Mesothelial cell of epicardium (in vitro differentiated cells): Measurements from ENCODE around the gene KLRG1. TPM values are rescaled to one million over a fixed set of nuclear protein-coding genes. Genes with fewer than 3 reads are reported as not detected.

ENCODE experiments used
- DNase-seq, 2 experiments: peaks; one replicate each; pipeline ENCODE4 v3.0.0; 2021; ENCODE audit warnings: low spot score in 2 of 2; ENCODE audit not compliant: unreplicated experiment in 2 of 2
- H3K27ac Mint-ChIP-seq: 2 replicates; pipeline ENCODE4 v1.8.0; 2021; ENCODE audit warnings: mixed read lengths
- H3K27me3 Mint-ChIP-seq: 2 replicates; pipeline ENCODE4 v1.8.0; 2021; ENCODE audit warnings: low read depth, mixed read lengths
- H3K36me3 Mint-ChIP-seq: 2 replicates; pipeline ENCODE4 v1.8.0; 2021; ENCODE audit warnings: mixed read lengths
- H3K4me1 Mint-ChIP-seq: 2 replicates; pipeline ENCODE4 v1.8.0; 2021; ENCODE audit warnings: mixed read lengths
- H3K4me3 Mint-ChIP-seq: 2 replicates; pipeline ENCODE4 v1.8.0; 2021; ENCODE audit warnings: mild to moderate bottlenecking, moderate library complexity, mixed read lengths
- H3K9me3 Mint-ChIP-seq: 2 replicates; pipeline ENCODE4 v1.8.0; 2021; ENCODE audit warnings: mixed read lengths
- total RNA-seq: library from RNA; stranded (reverse); gene quantifications from 3 replicates; pipeline ENCODE4 v1.2.1, GENCODE V29; 2021
- TF ChIP-seq, protein P1 (sequence below): fragments of 200-600 bp; sonication (generic); IDR thresholded peaks from one replicate; pipeline ENCODE4 v1.5.0; 2021; ENCODE audit warnings: antibody characterized with exemption; ENCODE audit not compliant: unreplicated experiment

KLRG1 gene
- total RNA-seq, 1 donor from 2014 or later: 2.0 TPM

DNA sequence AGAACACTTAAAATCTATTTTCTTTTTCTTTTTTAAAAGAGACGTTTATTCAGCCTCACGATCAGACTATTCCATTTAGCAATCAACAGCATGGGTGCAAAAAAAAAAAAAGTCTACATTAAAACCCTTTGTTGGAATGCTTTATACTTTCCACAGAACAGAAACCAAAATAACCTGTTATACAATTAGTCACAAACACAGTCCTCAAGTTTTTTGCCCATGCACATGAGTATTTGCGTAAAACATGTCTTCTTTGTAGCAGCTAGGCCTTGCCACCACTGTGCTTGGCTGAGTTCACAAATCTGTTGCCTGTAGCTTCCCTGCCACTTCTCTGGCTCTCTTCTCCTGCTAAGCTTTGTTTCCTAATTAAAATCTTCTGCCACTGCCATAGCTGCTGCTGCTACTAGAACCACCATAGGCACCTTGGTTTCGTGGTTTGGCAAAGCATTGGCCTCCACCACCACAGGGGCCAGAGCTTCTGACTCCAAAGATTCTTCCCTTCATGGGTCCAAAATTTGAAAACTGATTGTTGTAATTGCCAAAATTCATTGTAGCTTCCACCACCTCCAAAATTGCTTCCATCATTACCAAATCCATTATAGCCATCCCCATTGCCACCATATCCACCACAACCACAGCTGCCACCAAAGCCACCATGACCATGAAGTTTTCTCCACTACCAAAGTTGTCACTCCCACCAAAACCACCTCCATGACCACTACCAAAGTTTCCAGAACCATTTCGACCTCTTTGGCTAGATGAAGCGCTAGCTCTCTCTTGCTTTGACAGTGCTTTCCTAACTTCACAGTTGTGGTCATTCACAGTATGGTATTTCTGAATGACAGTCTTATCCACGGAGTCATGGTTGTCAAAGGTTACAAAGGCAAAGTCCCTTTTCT is 38.1 kb downstream of the KLRG1 start:
- H3K36me3 Mint-ChIP-seq: no peaks in the 10 kb centered on the region
- TF ChIP-seq, protein P1, sequence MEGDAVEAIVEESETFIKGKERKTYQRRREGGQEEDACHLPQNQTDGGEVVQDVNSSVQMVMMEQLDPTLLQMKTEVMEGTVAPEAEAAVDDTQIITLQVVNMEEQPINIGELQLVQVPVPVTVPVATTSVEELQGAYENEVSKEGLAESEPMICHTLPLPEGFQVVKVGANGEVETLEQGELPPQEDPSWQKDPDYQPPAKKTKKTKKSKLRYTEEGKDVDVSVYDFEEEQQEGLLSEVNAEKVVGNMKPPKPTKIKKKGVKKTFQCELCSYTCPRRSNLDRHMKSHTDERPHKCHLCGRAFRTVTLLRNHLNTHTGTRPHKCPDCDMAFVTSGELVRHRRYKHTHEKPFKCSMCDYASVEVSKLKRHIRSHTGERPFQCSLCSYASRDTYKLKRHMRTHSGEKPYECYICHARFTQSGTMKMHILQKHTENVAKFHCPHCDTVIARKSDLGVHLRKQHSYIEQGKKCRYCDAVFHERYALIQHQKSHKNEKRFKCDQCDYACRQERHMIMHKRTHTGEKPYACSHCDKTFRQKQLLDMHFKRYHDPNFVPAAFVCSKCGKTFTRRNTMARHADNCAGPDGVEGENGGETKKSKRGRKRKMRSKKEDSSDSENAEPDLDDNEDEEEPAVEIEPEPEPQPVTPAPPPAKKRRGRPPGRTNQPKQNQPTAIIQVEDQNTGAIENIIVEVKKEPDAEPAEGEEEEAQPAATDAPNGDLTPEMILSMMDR: no peak
- H3K27ac Mint-ChIP-seq: no peak overlapping the region
- H3K9me3 Mint-ChIP-seq: peaks cover 3% of the 10 kb centered on the region
- H3K4me3 Mint-ChIP-seq: no peak overlapping the region
- H3K4me1 Mint-ChIP-seq: no peaks in the 10 kb centered on the region
- no peaks in the 10 kb centered on the region for H3K27me3 Mint-ChIP-seq
- no peak for DNase-seq

DNA sequence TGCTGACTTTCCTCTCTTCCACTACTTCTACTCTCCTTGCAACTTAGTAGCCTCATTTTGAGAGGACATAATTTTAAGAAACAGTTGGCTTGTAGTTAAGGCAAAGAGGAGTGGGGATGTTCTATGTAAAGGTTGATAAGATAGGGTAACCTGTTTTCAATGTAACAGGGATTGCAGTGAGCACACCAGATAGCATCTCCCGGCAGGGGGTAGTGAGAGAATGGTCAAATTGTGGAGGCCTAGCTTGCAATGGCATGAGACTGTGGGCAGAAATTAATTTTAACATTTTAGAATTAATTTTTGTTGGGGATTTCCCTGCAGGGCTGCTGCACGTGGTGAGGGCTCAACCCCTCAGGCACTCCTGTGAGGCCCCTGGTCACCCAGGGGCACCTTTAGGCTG is 41.4 kb downstream of the KLRG1 start:
- no peaks in the 10 kb centered on the region for H3K36me3 Mint-ChIP-seq
- H3K4me3 Mint-ChIP-seq: no peak overlapping the region
- no peaks in the 10 kb centered on the region for H3K27me3 Mint-ChIP-seq
- H3K9me3 Mint-ChIP-seq: peaks cover 9% of the 10 kb centered on the region
- TF ChIP-seq, protein P1: no peak
- H3K4me1 Mint-ChIP-seq: no peaks in the 10 kb centered on the region
- no peak overlapping the region for H3K27ac Mint-ChIP-seq
- DNase-seq: no peak

DNA sequence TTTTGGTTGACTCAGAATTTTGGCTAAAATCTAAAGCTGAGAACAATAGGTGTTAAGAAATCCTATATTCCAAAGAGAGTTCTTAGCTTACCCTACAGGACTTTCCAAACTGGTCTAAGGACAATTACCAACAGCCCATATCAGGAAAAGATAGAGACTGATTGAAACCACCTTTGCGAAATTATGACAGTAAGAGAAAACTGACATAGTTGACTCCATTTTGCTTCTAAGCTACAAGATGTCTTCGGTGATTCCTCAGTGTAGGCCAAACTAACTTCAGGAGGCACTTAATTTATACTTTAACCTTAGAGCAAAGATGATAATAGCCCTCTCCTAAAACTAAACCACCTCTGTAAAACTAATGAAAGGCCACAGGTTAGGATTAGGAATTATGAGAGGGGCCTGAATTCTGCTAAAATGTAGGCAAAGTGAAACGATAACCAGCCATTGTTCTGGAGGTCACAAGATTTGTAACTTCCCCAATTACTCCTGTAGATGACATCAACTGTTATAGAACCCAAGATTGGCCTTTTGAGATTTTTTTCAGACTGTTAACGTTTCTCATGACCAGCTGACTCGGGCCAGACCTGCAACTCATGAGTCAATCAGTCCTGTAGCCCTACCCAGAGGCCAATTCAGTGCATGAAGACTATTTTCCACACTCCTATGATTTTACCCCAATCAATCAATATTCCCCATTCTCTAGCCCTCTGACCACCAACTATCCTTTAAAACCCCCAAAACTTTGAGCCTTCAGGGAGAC is 43.0 kb downstream of the KLRG1 start:
- Mint-ChIP-seq H3K36me3 (no peaks in the 10 kb centered on the region), H3K27me3 (no peaks in the 10 kb centered on the region), H3K4me3 (no peak overlapping the region), H3K9me3 (peaks cover 9% of the 10 kb centered on the region), H3K27ac (no peak overlapping the region), H3K4me1 (no peaks in the 10 kb centered on the region)
- no peak for DNase-seq
- TF ChIP-seq, protein P1: no peak

DNA sequence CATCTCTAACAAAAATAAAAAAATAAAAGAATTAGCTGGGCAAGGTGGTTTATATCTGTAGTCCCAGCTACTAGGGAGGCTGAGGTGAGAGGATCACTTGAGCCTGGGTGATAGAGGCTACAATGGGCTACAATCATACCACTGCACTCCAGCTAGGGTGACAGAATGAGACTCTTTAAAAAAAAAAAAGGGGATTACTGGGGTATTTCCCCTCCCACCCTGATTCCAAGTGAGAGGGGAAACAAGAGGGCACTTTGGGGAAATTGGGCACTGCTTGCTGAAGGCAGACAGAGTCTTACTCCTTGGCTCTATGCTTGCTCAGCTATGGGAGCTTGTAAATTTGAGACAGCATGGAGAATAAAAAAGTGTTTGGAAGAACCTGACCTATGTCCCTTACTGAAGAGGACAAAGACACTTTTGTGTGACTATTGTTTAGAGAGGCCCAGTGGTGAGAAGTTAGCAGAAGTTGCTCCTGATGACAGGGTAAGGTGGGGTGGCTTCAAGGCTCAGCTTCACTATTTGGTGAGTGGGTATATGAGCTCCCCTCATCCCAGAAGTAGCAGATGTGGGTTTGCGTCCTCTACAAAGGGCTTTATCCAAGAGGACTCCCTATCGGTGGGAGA is 44.0 kb downstream of the KLRG1 start:
- Mint-ChIP-seq H3K4me3 (no peak overlapping the region), H3K4me1 (no peaks in the 10 kb centered on the region), H3K27me3 (no peaks in the 10 kb centered on the region), H3K36me3 (no peaks in the 10 kb centered on the region), H3K9me3 (peaks cover 9% of the 10 kb centered on the region), H3K27ac (no peak overlapping the region)
- TF ChIP-seq, protein P1: no peak
- no peak for DNase-seq

DNA sequence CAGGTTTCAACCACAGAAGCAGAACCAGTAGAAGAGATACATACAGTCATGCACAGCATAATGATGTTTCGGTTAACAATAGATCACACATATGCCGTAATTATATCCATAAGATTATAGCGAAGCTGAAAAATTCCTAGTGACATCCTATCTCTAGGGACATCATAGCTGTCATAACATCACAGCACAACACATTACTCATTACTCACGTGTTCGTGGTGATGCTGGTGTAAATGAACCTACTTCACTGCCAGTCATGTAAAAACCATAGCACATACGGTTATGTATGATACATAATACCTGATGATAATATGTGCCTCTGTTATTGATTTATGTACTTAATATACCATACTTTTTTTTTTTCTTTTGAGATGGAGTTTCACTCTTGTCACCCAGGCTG is 44.7 kb downstream of the KLRG1 start:
- no peak overlapping the region for H3K27ac Mint-ChIP-seq
- no peak overlapping the region for H3K4me3 Mint-ChIP-seq
- TF ChIP-seq, protein P1: no peak
- H3K36me3 Mint-ChIP-seq: no peaks in the 10 kb centered on the region
- no peaks in the 10 kb centered on the region for H3K4me1 Mint-ChIP-seq
- DNase-seq: no peak
- H3K27me3 Mint-ChIP-seq: no peaks in the 10 kb centered on the region
- H3K9me3 Mint-ChIP-seq: peaks cover 6% of the 10 kb centered on the region
